Skeletal muscle satellite cell (primary cell): ENCODE data around the gene KCNH1.

ENCODE experiments used
- H3K27me3 ChIP-seq: 2 replicates; pipeline ENCODE4 v1.7.0; 2013; ENCODE audit warnings: low read length; ENCODE audit not compliant: control insufficient read depth, insufficient read depth
- H3K36me3 ChIP-seq: 2 replicates; pipeline ENCODE4 v1.7.0; 2013; ENCODE audit warnings: mild to moderate bottlenecking, control low read depth, low read length; ENCODE audit not compliant: insufficient read depth
- H3K4me1 ChIP-seq: 2 replicates; pipeline ENCODE4 v1.7.0; 2013; ENCODE audit warnings: low read length; ENCODE audit not compliant: control insufficient read depth, insufficient read depth
- H3K4me2 ChIP-seq: 2 replicates; pipeline ENCODE4 v1.7.0; 2013; ENCODE audit warnings: mild to moderate bottlenecking, low read length
- H3K4me3 ChIP-seq: 2 replicates; pipeline ENCODE4 v1.7.0; 2013; ENCODE audit warnings: low read length
- H3K9ac ChIP-seq: 2 replicates; pipeline ENCODE4 v1.7.0; 2013; ENCODE audit warnings: mild to moderate bottlenecking, low read depth, low read length, moderate library complexity
- H3K9me3 ChIP-seq: replicated peaks from 2 replicates; pipeline ENCODE4 v1.7.0; 2013; ENCODE audit warnings: mild to moderate bottlenecking, control low read depth, low read length

Gene KCNH1

GRCh38 chr1:210743038-210743437 lies 390.9 kb downstream of the KCNH1 start:
- no peak overlapping the region for H3K4me2 ChIP-seq
- H3K4me3 ChIP-seq, result no peak overlapping the region

DNA sequence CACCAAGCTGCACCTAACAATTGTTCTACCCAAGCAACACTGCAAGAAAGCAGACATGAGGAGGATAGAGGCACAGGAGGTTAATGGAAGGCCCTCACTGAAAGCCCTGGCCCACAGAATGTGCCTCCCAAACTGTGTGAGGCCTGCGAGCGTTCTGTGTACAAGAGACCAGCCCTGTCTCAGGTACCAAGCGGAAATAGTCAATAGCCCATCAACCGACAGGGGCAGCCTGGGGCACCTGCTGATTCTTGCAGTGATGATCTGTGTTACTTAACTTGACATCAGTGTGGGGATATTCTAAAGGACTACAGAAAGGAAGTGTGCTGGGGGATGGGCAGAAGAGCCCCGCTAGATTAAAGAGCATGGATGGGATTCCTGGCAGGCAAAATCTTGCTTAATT lies 392.4 kb downstream of the KCNH1 start:
- no peaks in the 10 kb centered on the region for H3K27me3 ChIP-seq
- H3K4me2 ChIP-seq, result no peak overlapping the region
- H3K9me3 ChIP-seq, result no peaks in the 10 kb centered on the region
- no peaks in the 10 kb centered on the region for H3K4me1 ChIP-seq
- H3K36me3 ChIP-seq, result no peaks in the 10 kb centered on the region
- H3K9ac ChIP-seq, result no peak overlapping the region
- H3K4me3 ChIP-seq, result no peak overlapping the region

More at GRCh38 chr1:210743038-210743437, 390.9 kb downstream of the KCNH1 start:
- H3K9ac ChIP-seq, result no peak overlapping the region
- no peaks in the 10 kb centered on the region for H3K4me1 ChIP-seq
- no peaks in the 10 kb centered on the region for H3K36me3 ChIP-seq
- no peaks in the 10 kb centered on the region for H3K27me3 ChIP-seq
- H3K9me3 ChIP-seq, result no peaks in the 10 kb centered on the region

DNA sequence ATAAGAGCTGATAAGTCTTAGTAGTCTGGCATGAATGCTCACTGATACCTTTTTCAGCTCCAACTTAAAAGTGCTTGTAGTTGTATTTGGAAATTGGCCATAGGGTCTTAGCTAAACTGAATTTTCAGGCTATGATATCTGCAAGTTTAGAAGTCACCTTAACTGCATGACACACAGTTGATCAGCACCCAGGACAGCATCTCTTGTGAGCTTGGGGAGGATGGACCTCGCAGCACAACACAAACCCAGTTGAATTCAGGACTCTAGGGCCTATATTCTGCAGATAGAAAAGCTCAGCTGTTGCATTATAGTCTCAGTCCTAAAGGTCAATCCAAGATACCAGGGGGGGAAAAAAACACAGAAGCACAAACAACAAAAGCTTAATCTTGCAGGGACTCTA lies 394.3 kb downstream of the KCNH1 start:
- H3K4me2 ChIP-seq, result no peak overlapping the region
- no peaks in the 10 kb centered on the region for H3K4me1 ChIP-seq
- H3K27me3 ChIP-seq, result no peaks in the 10 kb centered on the region
- no peak overlapping the region for H3K4me3 ChIP-seq
- no peaks in the 10 kb centered on the region for H3K36me3 ChIP-seq
- no peak overlapping the region for H3K9ac ChIP-seq
- no peaks in the 10 kb centered on the region for H3K9me3 ChIP-seq

DNA sequence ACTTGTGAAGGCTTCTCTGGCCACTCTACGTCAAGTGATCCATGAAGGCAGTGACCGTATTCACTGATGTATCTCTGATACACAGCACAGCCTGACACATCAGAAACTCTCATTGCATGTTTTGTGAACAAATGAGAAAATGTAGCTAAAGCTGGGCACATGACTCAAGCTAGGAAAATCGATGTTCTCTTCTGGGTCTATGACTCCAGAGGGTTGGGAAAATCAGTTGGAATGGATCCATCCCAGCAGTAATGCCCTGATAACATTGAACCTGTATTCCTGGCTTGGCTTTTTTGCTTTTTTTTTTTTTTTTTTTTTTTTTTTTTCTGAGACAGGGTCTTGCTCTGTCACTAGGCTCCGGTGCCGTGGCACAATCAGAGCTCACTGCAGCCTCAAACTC lies 395.7 kb downstream of the KCNH1 start:
- H3K4me3 ChIP-seq, result no peak overlapping the region
- no peaks in the 10 kb centered on the region for H3K27me3 ChIP-seq
- H3K9ac ChIP-seq, result no peak overlapping the region
- H3K4me2 ChIP-seq, result no peak overlapping the region
- no peaks in the 10 kb centered on the region for H3K9me3 ChIP-seq
- no peaks in the 10 kb centered on the region for H3K4me1 ChIP-seq
- H3K36me3 ChIP-seq, result no peaks in the 10 kb centered on the region

DNA sequence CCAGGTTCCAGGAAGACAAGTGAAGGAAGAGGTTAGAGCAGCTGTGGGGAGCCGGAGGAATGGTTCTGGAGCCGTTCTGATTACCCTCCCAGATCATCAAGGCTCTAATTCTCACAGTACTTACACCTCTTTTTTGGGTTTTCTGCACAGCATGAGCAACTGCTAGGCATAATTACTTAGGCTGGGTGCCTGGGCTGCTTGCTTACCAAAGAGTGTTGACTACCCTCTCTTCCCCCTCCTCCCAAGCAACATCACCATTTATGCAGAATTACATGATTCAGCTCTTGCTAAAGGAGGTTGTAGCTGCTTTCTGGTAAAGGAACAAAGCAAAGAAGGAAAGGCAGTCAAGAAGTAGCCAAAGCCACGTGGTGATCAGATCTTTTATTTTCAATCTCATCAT lies 397.2 kb downstream of the KCNH1 start:
- H3K27me3 ChIP-seq, result no peaks in the 10 kb centered on the region
- no peaks in the 10 kb centered on the region for H3K4me1 ChIP-seq
- no peak overlapping the region for H3K4me2 ChIP-seq
- no peak overlapping the region for H3K4me3 ChIP-seq
- H3K9me3 ChIP-seq, result no peaks in the 10 kb centered on the region
- no peaks in the 10 kb centered on the region for H3K36me3 ChIP-seq
- no peak overlapping the region for H3K9ac ChIP-seq

- H3K4me1 ChIP-seq, result no peaks in the 10 kb centered on the region
- H3K27me3 ChIP-seq, result no peaks in the 10 kb centered on the region
- no peak overlapping the region for H3K4me3 ChIP-seq
- H3K36me3 ChIP-seq, result no peaks in the 10 kb centered on the region
- H3K4me2 ChIP-seq, result no peak overlapping the region
- H3K9me3 ChIP-seq, result no peaks in the 10 kb centered on the region
- H3K9ac ChIP-seq, result no peak overlapping the region
Measured at GRCh38 chr1:210731597-210731996, 402.4 kb downstream of the KCNH1 start.

DNA sequence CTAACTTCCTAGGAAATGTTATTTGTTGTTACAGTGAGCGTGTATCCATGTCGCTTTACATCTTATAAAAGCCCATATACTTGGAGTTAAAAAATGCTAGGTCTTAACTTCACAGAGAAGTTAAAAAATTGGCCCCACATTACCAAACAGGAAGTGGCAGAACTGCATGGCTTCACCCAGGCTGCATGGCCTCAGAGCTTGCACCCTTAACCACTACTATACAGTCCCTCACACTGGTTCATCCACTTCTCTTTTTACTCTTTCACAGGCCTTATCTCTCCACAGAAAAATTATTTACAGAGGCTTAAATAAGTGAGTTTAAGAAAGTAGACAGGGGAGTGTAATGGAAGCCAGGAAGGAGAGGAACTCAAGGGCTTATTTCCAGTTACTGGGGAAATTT lies 402.8 kb downstream of the KCNH1 start:
- Histone ChIP-seq H3K9me3 (no peaks in the 10 kb centered on the region), H3K4me2 (no peak overlapping the region), H3K36me3 (no peaks in the 10 kb centered on the region), H3K9ac (no peak overlapping the region), H3K27me3 (no peaks in the 10 kb centered on the region), H3K4me3 (no peak overlapping the region), H3K4me1 (no peaks in the 10 kb centered on the region)

GRCh38 chr1:210730023-210730422 lies 403.9 kb downstream of the KCNH1 start:
- Histone ChIP-seq H3K36me3 (no peaks in the 10 kb centered on the region), H3K9ac (no peak overlapping the region), H3K27me3 (no peaks in the 10 kb centered on the region), H3K4me3 (no peak overlapping the region), H3K4me2 (no peak overlapping the region), H3K4me1 (no peaks in the 10 kb centered on the region), H3K9me3 (no peaks in the 10 kb centered on the region)

DNA sequence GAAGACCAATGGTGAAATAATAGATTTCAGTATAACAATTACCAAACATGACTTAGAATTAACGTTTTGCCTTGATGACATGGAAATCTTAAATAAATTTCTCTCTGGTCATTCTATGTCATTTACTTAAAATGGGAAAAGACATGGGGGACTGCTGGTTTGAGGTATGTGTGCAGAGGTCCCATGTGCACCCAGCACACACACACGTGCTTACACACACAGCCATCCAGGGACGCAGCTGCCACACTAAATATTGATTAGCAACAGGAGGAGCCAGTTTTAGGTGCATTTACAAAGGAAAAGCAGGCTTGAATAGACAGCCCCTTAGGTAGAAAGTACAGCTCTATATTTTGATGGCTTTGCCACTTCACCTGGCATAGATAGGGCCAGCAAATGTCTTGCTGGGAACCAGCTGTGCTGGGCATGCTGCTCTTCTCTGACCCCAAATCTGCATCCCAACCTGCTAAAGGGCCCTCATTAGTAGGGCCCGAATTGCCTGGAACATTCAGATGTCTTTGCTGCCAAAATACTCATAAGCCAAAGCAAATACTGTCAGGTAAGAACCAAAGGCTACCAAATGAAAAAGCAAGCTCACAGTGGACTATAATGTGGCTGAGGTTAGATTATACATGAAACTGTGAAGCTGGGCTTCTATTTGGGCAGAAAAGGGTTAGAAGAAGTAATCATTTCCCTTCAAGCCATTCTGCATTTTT lies 405.4 kb downstream of the KCNH1 start:
- no peaks in the 10 kb centered on the region for H3K4me1 ChIP-seq
- no peak overlapping the region for H3K9ac ChIP-seq
- no peaks in the 10 kb centered on the region for H3K9me3 ChIP-seq
- H3K27me3 ChIP-seq, result no peaks in the 10 kb centered on the region
- H3K4me2 ChIP-seq, result no peak overlapping the region
- H3K36me3 ChIP-seq, result no peaks in the 10 kb centered on the region
- H3K4me3 ChIP-seq, result no peak overlapping the region

DNA sequence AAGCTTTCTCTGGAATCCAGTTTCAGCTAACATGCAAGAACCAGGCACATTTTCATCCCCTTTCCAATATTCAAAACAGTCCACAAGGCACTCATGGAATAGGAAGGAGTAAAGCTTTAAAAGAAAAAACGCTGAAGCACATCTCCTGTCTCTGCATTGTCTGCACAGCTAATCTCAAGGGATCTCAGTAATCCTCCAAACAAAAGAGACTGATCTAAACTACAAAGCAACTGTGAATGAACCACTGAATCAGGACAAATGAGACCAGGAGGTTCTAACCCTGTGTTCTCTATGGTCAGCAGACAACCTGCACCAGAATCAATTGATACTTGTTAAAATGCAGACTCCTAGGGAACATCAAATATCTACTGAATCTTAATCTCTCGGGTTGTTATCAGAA lies 406.2 kb downstream of the KCNH1 start:
- no peaks in the 10 kb centered on the region for H3K4me1 ChIP-seq
- no peaks in the 10 kb centered on the region for H3K36me3 ChIP-seq
- H3K27me3 ChIP-seq, result no peaks in the 10 kb centered on the region
- no peaks in the 10 kb centered on the region for H3K9me3 ChIP-seq
- no peak overlapping the region for H3K9ac ChIP-seq
- no peak overlapping the region for H3K4me2 ChIP-seq
- no peak overlapping the region for H3K4me3 ChIP-seq

- Histone ChIP-seq H3K9ac (no peak overlapping the region), H3K9me3 (no peaks in the 10 kb centered on the region), H3K4me1 (no peaks in the 10 kb centered on the region)
Measured at GRCh38 chr1:210726621-210727020, 407.3 kb downstream of the KCNH1 start.

GRCh38 chr1:210724768-210725167 lies 409.2 kb downstream of the KCNH1 start:
- H3K9me3 ChIP-seq, result no peaks in the 10 kb centered on the region
- no peaks in the 10 kb centered on the region for H3K27me3 ChIP-seq
- H3K4me1 ChIP-seq, result no peaks in the 10 kb centered on the region
- no peak overlapping the region for H3K9ac ChIP-seq
- no peak overlapping the region for H3K4me3 ChIP-seq
- no peaks in the 10 kb centered on the region for H3K36me3 ChIP-seq
- H3K4me2 ChIP-seq, result no peak overlapping the region

More at GRCh38 chr1:210726621-210727020, 407.3 kb downstream of the KCNH1 start:
- Histone ChIP-seq H3K36me3 (no peaks in the 10 kb centered on the region), H3K4me2 (no peak overlapping the region), H3K27me3 (no peaks in the 10 kb centered on the region), H3K4me3 (no peak overlapping the region)
